Inferior parietal cortex (tissue), 1 donor: ENCODE data around the gene DDIT3.
"Not testable (repeated sequence)": the region's sequence is repeated elsewhere in the genome, so short reads cannot be mapped to it uniquely, and the experiment has no call there.

Experiments used
- DNase-seq: peaks from one replicate; pipeline ENCODE4 v3.0.0-alpha.2; 2016; ENCODE audit errors: extremely low spot score

DDIT3 gene

DNA sequence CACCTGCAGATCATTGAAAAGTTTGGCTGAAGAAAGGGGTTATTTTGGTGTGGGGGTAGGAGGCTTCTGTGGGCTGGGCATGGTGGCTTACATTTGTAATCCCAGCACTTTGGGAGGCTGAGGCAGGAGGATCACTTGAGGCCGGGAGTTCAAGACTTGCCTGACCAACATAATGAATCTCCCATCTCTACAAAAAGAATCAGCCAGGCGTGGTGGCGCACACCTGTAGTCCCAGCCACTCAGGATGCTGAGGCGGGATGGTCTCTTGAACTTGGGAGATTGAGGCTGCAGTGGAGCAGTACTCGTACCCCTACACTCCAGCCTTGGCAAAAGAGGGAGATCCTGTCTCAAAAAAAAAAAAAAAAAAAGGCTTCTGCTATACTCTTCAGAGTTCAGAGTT is 7.0 kb downstream of the DDIT3 start:
- DNase-seq: no peak

DNA sequence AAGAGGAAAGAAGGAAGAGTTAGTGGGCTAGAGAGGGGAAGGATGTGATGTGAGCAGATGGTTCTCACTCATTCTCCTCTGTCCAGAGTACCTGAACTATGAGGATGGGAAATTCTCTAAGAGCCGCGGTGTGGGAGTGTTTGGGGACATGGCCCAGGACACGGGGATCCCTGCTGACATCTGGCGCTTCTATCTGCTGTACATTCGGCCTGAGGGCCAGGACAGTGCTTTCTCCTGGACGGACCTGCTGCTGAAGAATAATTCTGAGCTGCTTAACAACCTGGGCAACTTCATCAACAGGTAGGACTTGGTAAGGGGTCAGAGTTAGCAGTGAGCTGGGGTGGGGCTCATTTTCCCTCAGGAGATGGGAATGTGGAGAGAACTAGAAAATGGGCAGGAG is 7.6 kb downstream of the DDIT3 start:
- no peak for DNase-seq

DNA sequence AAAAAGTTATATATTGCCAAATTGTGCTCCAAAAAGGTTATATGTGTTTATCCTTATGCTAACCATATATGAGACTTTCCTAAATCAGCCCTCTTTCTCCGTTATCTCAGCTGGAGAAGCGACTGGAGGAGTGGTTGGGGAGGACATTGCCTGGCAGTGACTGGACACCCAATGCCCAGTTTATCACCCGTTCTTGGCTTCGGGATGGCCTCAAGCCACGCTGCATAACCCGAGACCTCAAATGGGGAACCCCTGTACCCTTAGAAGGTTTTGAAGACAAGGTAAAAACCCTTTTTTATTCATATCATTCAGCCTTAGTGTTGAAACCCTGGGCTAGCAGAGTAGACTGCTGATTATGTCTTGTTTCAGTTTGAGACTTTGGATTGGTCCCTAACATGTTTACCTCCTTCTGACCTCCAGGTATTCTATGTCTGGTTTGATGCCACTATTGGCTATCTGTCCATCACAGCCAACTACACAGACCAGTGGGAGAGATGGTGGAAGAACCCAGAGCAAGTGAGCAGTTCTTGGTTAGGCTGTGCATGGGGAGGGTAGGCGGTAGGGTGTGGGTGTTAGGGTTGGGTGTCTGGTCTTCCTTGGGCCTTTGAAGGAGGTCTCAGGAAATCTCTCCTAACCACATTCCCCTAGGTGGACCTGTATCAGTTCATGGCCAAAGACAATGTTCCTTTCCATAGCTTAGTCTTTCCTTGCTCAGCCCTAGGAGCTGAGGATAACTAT is 8.6 kb downstream of the DDIT3 start:
- DNase-seq: no peak

DNA sequence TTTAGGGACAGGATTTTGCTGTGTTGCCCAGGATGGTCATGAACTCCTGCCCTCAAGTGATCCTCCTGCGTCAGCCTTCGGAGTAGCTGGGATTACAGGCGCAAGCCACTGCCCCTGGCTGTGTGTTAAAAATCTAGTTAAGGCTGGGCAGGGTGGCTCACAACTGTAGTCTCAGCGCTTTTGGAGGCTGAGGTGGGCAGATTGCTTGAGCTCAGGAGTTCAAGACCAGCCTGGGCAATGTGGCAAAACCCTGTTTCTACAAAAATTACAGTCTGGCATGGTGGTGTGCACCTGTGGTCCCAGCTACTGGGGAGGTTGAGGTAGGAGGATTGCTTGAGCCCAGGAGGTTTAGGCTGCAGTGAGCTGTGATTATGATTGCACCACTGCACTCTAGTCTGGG is 9.2 kb downstream of the DDIT3 start:
- DNase-seq: no peak

DNA sequence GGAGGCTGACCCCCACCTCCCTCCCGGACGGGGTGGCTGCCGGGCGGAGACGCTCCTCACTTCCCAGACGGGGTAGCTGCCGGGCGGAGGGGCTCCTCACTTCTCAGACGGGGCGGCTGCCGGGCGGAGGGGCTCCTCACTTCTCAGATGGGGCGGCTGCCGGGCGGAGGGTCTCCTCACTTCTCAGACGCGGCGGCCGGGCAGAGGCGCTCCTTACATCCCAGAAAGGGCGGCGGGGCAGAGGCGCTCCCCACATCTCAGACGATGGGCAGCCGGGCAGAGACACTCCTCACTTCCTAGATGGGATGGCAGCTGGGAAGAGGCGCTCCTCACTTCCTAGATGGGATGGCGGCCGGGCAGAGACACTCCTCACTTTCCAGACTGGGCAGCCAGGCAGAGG is 12.5 kb downstream of the DDIT3 start:
- DNase-seq: not testable (repeated sequence)

DNA sequence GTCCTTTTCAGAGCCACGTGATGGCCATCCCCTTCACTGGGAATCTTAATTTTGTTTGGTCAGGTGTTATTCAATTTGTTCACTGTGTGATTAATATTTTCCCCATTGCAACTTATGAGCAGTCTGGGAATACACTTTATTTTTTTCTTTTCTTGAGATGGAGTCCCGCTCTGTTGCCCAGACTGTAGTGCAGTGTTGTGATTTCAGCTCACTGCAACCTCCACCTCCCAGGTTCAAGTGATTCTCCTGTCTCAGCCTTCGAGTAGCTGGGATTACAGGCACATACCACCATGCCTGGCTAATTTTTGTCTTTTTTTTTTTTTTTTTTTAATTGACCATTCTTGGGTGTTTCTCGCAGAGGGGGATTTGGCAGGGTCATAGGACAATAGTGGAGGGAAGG is 13.8 kb downstream of the DDIT3 start:
- DNase-seq: not testable (repeated sequence)

DNA sequence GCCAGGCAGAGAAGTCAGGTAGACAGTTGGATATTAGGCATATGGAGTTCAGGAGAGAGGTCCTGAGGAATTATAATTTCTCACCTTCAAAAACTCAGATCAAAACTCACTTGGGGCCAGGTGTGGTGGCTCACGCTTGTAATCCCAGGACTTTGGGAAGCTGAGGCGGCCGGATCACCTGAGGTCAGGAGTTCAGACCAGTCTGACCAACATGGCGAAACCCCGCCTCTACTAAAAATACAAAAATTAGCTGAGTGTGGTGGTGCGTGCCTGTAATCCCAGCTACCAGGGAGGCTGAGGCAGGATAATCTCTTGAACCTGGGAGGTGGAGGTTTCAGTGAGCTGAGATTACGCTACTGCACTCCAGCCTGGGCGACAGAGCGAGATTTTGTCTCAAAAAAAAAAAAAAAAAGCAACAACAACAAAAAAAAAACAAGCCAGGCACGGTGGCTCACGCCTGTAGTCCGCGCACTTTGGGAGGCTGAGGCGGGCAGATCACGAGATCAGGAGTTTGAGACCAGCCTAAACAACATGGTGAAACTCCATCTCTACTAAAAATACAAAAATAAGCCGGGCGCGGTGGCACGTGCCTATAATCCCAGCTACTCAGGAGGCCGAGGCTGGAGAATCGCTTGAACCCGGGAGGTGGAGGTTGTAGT is 17.9 kb downstream of the DDIT3 start:
- not testable (repeated sequence) for DNase-seq

DNA sequence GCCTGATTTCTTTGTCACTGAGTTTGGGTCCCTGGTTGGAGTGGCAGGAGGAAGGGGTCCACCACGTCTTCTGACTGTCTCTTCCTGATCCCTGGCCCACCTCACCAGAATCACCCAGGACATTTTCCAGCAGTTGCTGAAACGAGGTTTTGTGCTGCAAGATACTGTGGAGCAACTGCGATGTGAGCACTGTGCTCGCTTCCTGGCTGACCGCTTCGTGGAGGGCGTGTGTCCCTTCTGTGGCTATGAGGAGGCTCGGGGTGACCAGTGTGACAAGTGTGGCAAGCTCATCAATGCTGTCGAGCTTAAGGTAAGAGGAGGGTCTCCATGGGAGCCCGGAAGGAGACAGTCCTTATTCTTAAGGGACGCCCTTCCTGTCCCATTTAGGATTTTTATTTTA is 20.1 kb downstream of the DDIT3 start:
- DNase-seq: no peak

DNA sequence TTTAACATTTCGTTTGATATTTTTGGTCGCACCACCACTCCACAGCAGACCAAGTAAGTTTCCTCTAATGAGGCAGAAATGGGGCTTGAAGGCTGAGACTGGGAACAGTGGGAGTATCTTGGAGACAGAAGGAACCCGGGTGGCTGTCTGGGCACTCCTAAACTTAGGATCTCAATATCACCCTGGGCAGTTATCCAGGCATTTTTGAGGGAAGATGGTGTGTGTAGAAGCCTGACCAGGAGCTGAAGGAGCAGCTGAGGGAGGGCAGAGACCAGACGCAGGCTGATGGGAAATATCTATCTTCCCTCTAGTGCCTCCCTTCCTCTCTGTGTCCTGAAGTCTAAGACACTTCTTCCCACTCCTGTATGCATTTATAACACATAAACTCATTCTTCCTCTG is 21.7 kb downstream of the DDIT3 start:
- no peak for DNase-seq

DNA sequence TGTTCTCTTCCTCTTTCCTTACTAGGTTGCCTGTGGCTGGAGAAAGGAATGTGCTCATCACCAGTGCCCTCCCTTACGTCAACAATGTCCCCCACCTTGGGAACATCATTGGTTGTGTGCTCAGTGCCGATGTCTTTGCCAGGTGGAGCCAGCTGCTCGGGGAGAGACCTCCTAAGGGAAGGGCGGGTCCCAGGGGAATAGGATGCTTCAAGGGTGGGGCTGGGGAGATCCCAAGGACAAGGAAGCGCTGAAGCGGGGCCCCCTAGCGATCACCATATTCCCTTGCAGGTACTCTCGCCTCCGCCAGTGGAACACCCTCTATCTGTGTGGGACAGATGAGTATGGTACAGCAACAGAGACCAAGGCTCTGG is 22.2 kb downstream of the DDIT3 start:
- no peak for DNase-seq

DNA sequence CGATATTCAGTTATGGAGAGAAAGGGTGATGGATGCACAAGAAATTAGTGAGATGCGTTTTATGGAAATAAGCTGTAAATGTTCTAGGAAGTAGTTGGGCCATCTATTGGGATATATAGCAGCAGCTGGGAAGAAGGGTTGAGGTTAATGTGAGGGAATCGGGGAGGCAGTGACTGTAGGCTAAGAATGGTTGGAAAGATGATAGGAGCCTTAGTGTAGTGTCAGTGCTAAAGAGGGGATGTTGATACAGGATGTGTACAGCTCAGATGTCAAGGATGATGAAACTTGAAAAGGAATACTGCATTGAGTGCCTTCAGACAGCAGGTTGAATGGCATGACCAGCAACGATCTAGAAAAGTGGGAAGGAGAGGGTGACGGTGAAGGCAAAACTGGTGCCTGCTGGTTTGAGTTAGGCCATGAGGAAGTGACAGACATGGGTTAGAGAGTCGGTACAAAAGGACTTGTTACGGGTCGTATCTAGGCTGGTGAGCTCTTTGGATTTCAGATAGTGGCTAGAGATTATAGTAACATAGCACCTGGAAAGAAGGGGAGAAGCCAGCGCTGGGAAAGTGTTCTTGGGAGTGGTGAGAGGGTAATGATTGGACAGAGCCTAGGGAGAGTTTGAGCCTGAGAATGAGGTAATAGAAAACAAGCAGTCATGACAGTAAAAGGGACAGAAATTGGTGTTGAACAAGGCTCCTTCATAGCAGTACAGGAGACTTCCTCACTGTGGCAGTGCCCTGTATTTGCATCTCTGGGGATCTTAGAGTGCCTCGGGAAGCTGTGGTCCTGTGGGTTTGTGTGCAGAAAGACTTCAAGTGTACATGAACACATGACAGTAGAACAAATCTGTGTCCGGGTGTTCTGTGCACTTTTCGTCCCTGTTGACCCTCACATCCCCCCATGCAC is 22.8 kb downstream of the DDIT3 start:
- no peak for DNase-seq

DNA sequence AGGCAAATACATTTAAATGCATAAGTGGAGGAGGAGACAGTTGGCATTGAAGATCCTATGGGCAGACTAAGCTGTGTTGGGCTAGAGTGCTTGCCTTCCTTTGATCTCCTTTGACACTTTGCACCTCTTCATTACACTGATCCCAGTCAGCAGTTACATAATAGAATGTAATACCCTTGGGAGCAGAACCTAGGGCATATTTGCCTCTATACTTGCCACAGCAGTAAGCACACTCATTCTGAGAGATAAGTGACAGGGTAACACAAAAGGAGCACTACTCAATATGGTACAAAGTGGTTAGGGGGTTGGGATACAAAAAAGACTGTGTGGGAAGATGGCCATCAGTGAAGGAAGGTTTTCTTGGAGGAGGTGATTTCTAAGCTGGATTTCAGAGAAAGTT is 23.5 kb downstream of the DDIT3 start:
- no peak for DNase-seq

DNA sequence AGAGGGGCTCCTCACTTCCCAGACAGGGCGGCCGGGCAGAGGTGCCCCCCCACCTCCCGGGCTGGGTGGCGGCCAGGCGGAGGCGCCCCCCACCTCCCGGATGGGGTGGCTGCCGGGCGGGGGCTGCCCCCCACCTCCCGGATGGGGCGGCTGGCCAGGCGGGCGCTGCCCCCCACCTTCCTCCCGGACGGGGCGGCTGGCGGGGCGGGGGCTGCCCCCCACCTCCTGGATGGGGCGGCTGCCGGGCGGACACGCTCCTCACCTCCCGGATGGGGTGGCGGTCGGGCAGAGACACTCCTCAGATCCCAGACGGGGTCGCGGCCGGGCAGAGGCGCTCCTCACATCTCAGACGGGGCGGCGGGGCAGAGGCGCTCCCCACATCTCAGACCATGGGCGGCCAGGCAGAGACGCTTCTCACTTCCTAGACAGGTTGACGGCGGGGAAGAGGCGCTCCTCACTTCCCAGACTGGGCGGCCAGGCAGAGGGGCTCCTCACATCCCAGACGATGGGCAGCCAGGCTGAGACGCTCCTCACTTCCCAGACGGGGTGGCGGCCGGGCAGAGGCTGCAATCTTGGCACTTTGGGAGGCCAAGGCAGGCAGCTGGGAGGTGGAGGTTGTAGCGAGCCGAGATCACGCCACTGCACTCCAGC is 25.1 kb downstream of the DDIT3 start:
- not testable (repeated sequence) for DNase-seq

DNA sequence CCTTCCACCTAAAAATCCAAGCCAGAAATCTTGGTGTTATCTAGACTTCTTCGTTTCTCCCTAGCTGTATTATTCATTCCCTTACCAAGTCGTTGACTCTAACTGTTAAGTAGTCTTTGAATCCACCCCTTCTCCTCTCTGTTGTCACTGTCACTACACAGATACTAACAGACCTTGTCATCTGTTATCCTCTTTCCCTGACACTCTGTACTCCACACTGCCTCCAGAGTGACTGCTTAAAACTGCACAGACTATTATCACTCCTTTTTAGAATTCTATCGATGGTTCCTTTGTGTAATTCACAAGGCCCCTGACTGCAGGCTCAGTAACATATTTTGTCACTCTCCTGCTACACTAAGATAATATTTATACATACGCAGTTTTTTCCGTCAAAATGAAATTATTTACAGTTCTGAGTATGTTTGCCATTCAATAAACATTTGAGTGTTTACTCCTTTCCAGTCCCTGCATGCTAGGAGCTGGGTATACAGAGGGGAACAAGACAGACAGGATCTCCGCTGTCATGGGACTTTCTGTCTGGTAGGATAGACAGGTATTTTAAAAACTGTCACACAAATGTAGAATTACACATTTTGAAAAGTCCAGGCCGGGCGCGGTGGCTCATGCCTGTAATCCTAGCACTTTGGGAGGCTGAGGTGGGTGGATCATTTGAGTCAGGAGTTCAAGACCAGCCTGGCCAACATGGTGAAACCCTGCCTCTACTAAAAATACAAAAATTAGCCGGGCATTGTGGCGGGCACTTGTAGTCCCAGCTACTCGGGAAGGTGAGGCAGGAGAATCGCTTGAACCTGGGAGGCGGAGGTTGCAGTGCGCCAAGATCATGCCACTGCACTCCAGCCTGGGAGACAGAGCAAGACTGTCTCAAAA is 28.7 kb downstream of the DDIT3 start:
- no peak for DNase-seq

DNA sequence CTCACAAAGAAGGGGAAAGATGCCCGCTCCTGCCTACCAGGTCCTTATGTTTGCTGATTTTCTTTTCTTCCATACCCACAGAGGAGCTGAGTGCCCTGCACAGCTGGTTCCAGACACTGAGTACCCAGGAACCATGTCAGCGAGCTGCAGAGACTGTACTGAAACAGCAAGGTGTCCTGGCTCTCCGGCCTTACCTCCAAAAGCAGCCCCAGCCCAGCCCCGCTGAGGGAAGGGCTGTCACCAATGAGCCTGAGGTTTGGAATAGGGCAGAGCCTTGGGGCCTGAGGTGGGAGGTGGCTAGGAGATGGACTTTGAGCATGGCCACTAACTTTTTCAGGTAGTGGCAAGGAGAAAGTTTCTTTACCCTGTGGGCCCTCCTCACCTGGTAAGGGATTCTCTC is 30.2 kb downstream of the DDIT3 start:
- DNase-seq: no peak

DNA sequence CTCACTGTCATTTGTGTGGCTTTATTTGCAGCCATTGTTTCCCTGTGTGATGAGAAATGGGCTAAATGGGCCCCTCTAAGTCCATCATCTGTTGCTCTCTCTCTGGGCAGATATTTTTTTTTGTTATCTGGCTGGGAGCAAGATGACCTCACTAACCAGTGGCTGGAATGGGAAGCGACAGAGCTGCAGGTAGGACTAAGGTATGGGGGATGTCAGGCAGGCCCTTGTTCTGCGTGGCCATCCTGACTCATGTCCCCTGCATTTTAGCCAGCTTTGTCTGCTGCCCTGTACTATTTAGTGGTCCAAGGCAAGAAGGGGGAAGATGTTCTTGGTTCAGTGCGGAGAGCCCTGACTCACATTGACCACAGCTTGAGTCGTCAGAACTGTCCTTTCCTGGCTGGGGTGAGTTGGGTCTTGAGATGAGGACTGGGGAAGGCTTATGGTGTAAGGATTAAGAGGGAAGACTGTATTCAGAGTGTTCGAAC is 31.1 kb downstream of the DDIT3 start:
- DNase-seq: no peak

DNA sequence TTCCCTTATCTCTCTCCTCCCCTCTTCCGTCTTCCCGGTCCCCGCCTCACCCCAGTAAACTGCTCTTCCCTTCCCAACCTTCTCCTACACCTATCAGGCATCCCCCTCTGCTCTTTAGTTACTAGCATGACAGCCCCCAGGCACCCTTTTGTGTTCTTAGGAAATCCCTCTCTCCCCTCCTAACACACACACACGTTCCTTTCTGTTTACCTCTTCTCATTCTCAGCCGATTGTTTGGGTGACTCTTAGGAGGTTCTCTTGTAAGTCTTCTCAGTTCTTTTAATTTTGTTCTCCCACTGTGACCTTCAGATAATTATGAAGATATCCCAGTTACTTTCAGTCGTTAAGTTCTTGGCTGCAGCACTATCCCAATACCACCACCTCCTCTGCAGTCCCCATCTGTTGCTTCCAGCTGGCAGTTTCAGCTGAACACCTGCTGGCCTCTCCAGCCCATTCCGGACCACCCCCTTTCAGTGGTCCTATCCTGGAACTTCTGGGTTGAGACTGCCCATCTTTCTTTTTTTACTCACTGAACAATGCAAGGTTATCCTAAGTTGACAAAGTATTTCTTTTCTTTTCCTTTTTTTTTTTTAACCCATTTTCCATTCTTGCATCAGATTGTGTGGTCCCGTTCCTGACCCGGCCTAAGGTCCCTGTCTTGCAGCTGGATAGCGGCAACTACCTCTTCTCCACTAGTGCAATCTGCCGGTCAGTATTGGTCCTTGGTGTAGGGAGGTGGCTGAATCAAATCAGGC is 31.7 kb downstream of the DDIT3 start:
- DNase-seq: no peak

DNA sequence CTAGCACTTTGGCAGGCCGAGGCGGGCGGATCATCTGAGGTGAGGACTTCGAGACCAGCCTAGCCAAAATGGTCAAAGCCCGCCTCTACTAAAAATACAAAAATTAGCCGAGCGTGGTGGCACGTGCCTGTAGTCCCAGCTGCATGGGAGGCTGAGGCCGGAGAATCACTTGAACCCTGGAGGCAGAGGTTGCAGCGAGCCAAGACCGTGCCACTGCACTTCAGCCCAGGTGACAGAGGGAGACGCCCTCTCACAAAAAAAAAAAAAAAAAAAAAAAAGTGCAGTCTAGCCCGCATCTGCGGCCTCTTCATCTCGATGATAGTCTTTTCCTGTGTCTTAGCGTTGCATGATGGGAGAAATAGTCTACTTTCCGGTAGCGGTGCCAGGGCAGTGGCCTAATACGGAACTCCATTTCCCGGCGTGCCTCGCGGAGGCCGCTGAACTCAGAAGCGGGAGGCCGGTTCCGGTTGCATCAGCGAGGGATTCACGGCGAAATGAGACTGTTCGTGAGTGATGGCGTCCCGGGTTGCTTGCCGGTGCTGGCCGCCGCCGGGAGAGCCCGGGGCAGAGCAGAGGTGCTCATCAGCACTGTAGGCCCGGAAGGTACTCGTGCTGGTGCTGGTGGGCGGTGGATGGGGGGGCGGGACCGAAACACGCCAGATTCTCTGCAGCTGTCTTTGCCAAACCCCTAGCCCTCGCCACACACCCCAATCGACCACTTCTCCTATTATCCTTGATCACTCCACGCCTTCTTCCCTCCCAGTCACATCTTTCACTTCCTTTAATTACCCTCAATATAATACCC is 32.5 kb downstream of the DDIT3 start, which contains the start of gene MARS1:
MARS1 (plus strand) TSS at position 472 of the 805 bp plus-strand sequence; CDS start at position 495, 23 bp downstream.
- peak; percentile 99 for DNase-seq

DNA sequence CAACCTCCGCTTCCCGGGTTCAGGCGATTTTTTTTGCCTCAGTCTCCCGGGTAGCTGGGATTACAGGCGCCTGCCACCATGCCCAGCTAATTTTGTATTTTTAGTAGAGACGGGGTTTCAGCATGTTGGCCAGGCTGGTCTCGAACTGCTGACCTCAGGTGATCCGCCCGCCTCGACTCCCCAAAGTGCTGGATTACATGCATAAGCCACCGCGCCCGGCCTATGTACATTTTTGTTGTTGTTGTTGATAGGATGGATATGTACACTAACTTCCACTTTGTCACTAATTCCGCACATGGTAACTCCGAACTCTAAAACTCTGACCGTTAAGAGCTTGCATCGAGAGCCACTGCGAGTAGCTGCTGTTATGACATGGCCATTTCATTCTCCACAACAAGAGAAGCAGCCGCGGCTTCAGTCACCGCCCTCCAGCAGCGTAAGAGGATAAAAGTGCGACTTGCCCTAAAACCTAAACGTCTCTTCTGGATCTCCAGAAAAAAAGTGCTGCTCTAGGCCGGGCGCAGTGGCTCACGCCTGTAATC is 33.2 kb downstream of the DDIT3 start:
- no peak for DNase-seq
